LNCaP clone FGC (cell line): ENCODE results near the gene EXOC4.

Experiments used
- DNase-seq: peaks from one replicate; pipeline ENCODE4 v3.0.0-alpha.2; 2011; ENCODE audit warnings: low read depth
- H3K4me3 ChIP-seq: 2 replicates; pipeline ENCODE4 v1.5.1; 2011; ENCODE audit warnings: mild to moderate bottlenecking, low read depth, low read length, control low read depth
- CTCF ChIP-seq: IDR thresholded peaks from 2 replicates; pipeline ENCODE4 v1.5.1; 2012; ENCODE audit warnings: mild to moderate bottlenecking; ENCODE audit not compliant: control insufficient read depth, insufficient read depth; ENCODE audit errors: extremely low read depth

The EXOC4 gene

GRCh38 chr7:133846203-133846945 lies 593.5 kb downstream of the EXOC4 start:
- H3K4me3 ChIP-seq: no peak overlapping the region
- no peak for TF ChIP-seq CTCF
- DNase-seq: no peak

- DNase-seq: no peak
- TF ChIP-seq CTCF: no peak
Observed at GRCh38 chr7:133850497-133851280, 597.8 kb downstream of the EXOC4 start.

GRCh38 chr7:133851411-133851810 lies 598.5 kb downstream of the EXOC4 start:
- DNase-seq: no peak
- TF ChIP-seq CTCF: no peak
- no peak overlapping the region for H3K4me3 ChIP-seq

More at GRCh38 chr7:133850497-133851280, 597.8 kb downstream of the EXOC4 start:
- no peak overlapping the region for H3K4me3 ChIP-seq

- peak; percentile 58 for TF ChIP-seq CTCF
- no peak overlapping the region for H3K4me3 ChIP-seq
- peak; percentile 50 for DNase-seq
Observed at GRCh38 chr7:133853706-133854276, 600.9 kb downstream of the EXOC4 start.

- TF ChIP-seq CTCF: peak; percentile 45; the same call in 1 of the 2 replicates
- no peak overlapping the region for H3K4me3 ChIP-seq
- DNase-seq: peak; percentile 57
Observed at GRCh38 chr7:133854739-133855138, 601.9 kb downstream of the EXOC4 start.

- TF ChIP-seq CTCF: no peak
- H3K4me3 ChIP-seq: no peak overlapping the region
- DNase-seq: no peak
Observed at GRCh38 chr7:133857376-133858119, 604.7 kb downstream of the EXOC4 start.
